HL-60/S4 (cell line): ENCODE results near the gene TMEM61.

Experiments used
- in situ Hi-C: fragments of 300-500 bp; cut with MboI; formaldehyde crosslinking; loops from 2 replicates; pipeline ENCODE4 v1.14.3; 2022; ENCODE audit warnings: low sequenced_read_pairs

TMEM61 gene

GRCh38 chr1:55037733-55038551, 57.5 kb downstream of the TMEM61 start:
- in situ Hi-C loops = no loop called here

- in situ Hi-C loops = no loop called here
These were observed 58.1 kb downstream of the TMEM61 start for GRCh38 chr1:55038552-55038838.

- in situ Hi-C loops = no loop called here
These were observed 58.5 kb downstream of the TMEM61 start for GRCh38 chr1:55038974-55039341.

GRCh38 chr1:55039342-55040082, 59.1 kb downstream of the TMEM61 start, which contains the start of gene PCSK9:
PCSK9 (plus strand) TSS chr1:55039548; CDS start chr1:55039838, 290 bp downstream.
- in situ Hi-C loops = no loop called here

- in situ Hi-C loops = no loop called here
These were observed 59.9 kb downstream of the TMEM61 start for GRCh38 chr1:55040083-55040932.

GRCh38 chr1:55040933-55041494, 60.6 kb downstream of the TMEM61 start:
- in situ Hi-C loops = no loop called here

GRCh38 chr1:55041613-55042012, 61.2 kb downstream of the TMEM61 start:
- in situ Hi-C loops = no loop called here
